OCI-LY1 (cell line): ENCODE data around the gene ZNF69.
A peak's percentile ranks its signal among the peaks of the same experiment; 100 is the strongest.
"Not testable (repeated sequence)": the region's sequence is repeated elsewhere in the genome, so short reads cannot be mapped to it uniquely, and the experiment has no call there.

Source experiments
- H2AFZ ChIP-seq: fragments of 200-600 bp; sonication (generic), shearing (Covaris generic); 2 replicates; pipeline ENCODE4 v1.6.0; 2014; ENCODE audit warnings: antibody characterized with exemption, mild to moderate bottlenecking, low read length
- H3F3A ChIP-seq: fragments of 200-600 bp; sonication (generic), shearing (Covaris generic); 2 replicates; pipeline ENCODE4 v1.6.0; 2014; ENCODE audit warnings: mild to moderate bottlenecking, antibody characterized with exemption, low read length, moderate library complexity; ENCODE audit not compliant: insufficient read depth
- H3K27ac ChIP-seq: fragments of 200-600 bp; sonication (generic); 2 replicates; pipeline ENCODE4 v1.5.1; 2014; ENCODE audit warnings: low read length, mixed run types, mild to moderate bottlenecking, low read depth; ENCODE audit not compliant: poor library complexity, severe bottlenecking
- H3K27me3 ChIP-seq: fragments of 200-600 bp; sonication (generic); 2 replicates; pipeline ENCODE4 v1.6.0; 2014; ENCODE audit warnings: antibody characterized with exemption, mild to moderate bottlenecking, low read length, moderate library complexity; ENCODE audit not compliant: insufficient read depth
- H3K36me3 ChIP-seq: fragments of 200-600 bp; sonication (generic); 2 replicates; pipeline ENCODE4 v1.6.1; 2014; ENCODE audit warnings: mild to moderate bottlenecking, antibody characterized with exemption, low read length, moderate library complexity, mixed read lengths; ENCODE audit not compliant: insufficient read depth
- H3K4me1 ChIP-seq: fragments of 200-600 bp; sonication (generic); 2 replicates; pipeline ENCODE4 v1.5.1; 2014; ENCODE audit warnings: mild to moderate bottlenecking, low read length, moderate library complexity; ENCODE audit not compliant: insufficient read depth, severe bottlenecking
- H3K4me2 ChIP-seq: fragments of 200-600 bp; sonication (generic), shearing (Covaris generic); 2 replicates; pipeline ENCODE4 v1.6.1; 2014; ENCODE audit warnings: low read length
- H3K4me3 ChIP-seq: fragments of 200-600 bp; sonication (generic); 2 replicates; pipeline ENCODE4 v1.5.1; 2014; ENCODE audit warnings: low read length, low read depth, mild to moderate bottlenecking, mixed read lengths; ENCODE audit not compliant: poor library complexity, severe bottlenecking
- H3K79me2 ChIP-seq: fragments of 200-600 bp; shearing (Covaris generic); 2 replicates; pipeline ENCODE4 v1.6.1; 2016; ENCODE audit warnings: mixed run types, low read length, mixed read lengths; ENCODE audit not compliant: insufficient read depth
- H3K9ac ChIP-seq: fragments of 200-600 bp; sonication (generic), shearing (Covaris generic); 2 replicates; pipeline ENCODE4 v1.6.1; 2014; ENCODE audit warnings: mild to moderate bottlenecking, low read length, mixed read lengths
- H3K9me2 ChIP-seq: fragments of 200-600 bp; sonication (generic), shearing (Covaris generic); 2 replicates; pipeline ENCODE4 v1.6.1; 2014; ENCODE audit warnings: low read depth, mild to moderate bottlenecking, low read length, mixed read lengths
- H3K9me3 ChIP-seq: fragments of 200-600 bp; shearing (Covaris generic); 2 replicates; pipeline ENCODE4 v1.6.1; 2014; ENCODE audit warnings: low read length, mixed read lengths
- H4K20me1 ChIP-seq: fragments of 200-600 bp; sonication (generic), shearing (Covaris generic); 2 replicates; pipeline ENCODE4 v1.6.0; 2016; ENCODE audit warnings: mild to moderate bottlenecking, low read length; ENCODE audit not compliant: insufficient read depth
- EZH2 ChIP-seq: fragments of 200-600 bp; sonication (generic), shearing (Covaris generic); IDR thresholded peaks from 2 replicates; pipeline ENCODE4 v1.8.0; 2017; ENCODE audit warnings: borderline replicate concordance, mixed run types, mild to moderate bottlenecking, antibody characterized with exemption, low read length, moderate library complexity, mixed read lengths
- TF ChIP-seq, protein P1 (sequence below): fragments of 200-600 bp; sonication (generic), shearing (Covaris generic); IDR thresholded peaks from 2 replicates; pipeline ENCODE4 v1.5.1; 2017; ENCODE audit warnings: mild to moderate bottlenecking, antibody characterized with exemption, low read length, moderate library complexity, mixed read lengths

ZNF69 gene

DNA sequence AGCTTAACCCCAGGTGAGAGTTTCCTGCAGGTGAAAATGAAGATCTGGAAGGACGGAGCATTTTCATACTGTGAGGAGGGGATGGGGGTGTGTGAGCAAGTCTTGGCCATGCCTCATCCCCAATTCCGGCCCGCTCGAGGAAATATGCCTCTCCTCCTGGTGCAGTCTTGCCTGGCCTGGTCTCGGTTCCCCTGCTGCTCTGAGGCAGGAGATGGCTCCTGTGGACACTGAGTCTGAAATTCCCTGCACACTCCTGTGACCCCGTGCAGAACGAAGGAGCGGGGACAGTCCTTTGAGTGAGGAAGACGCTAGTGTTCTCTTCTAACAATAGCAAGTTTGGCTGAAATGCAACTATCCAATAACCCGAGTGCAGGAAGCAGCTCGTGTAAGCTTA is 39.4 kb upstream of the ZNF69 start:
- peaks cover 4% of the 10 kb centered on the region; the same call in 1 of the 2 replicates for H3K79me2 ChIP-seq
- peak overlapping the region; percentile 36; the same call in 1 of the 2 replicates for H3K9ac ChIP-seq
- H3K9me2 ChIP-seq = no peaks in the 10 kb centered on the region
- peak overlapping the region; percentile 75 for H3K27ac ChIP-seq
- H3K27me3 ChIP-seq = no peaks in the 10 kb centered on the region; the same call in 1 of the 2 replicates
- H3F3A ChIP-seq = no peaks in the 10 kb centered on the region
- H4K20me1 ChIP-seq = no peaks in the 10 kb centered on the region
- peak overlapping the region; percentile 68; the same call in 1 of the 2 replicates for H2AFZ ChIP-seq
- TF ChIP-seq, protein P1, sequence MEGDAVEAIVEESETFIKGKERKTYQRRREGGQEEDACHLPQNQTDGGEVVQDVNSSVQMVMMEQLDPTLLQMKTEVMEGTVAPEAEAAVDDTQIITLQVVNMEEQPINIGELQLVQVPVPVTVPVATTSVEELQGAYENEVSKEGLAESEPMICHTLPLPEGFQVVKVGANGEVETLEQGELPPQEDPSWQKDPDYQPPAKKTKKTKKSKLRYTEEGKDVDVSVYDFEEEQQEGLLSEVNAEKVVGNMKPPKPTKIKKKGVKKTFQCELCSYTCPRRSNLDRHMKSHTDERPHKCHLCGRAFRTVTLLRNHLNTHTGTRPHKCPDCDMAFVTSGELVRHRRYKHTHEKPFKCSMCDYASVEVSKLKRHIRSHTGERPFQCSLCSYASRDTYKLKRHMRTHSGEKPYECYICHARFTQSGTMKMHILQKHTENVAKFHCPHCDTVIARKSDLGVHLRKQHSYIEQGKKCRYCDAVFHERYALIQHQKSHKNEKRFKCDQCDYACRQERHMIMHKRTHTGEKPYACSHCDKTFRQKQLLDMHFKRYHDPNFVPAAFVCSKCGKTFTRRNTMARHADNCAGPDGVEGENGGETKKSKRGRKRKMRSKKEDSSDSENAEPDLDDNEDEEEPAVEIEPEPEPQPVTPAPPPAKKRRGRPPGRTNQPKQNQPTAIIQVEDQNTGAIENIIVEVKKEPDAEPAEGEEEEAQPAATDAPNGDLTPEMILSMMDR = no peak
- no peak for TF ChIP-seq EZH2
- H3K9me3 ChIP-seq = no peaks in the 10 kb centered on the region; the same call in 1 of the 2 replicates
- H3K4me1 ChIP-seq = peaks cover 16% of the 10 kb centered on the region
- H3K4me2 ChIP-seq = peak overlapping the region; percentile 73
- peaks cover 31% of the 10 kb centered on the region for H3K36me3 ChIP-seq
- H3K4me3 ChIP-seq = peak overlapping the region; percentile 77

DNA sequence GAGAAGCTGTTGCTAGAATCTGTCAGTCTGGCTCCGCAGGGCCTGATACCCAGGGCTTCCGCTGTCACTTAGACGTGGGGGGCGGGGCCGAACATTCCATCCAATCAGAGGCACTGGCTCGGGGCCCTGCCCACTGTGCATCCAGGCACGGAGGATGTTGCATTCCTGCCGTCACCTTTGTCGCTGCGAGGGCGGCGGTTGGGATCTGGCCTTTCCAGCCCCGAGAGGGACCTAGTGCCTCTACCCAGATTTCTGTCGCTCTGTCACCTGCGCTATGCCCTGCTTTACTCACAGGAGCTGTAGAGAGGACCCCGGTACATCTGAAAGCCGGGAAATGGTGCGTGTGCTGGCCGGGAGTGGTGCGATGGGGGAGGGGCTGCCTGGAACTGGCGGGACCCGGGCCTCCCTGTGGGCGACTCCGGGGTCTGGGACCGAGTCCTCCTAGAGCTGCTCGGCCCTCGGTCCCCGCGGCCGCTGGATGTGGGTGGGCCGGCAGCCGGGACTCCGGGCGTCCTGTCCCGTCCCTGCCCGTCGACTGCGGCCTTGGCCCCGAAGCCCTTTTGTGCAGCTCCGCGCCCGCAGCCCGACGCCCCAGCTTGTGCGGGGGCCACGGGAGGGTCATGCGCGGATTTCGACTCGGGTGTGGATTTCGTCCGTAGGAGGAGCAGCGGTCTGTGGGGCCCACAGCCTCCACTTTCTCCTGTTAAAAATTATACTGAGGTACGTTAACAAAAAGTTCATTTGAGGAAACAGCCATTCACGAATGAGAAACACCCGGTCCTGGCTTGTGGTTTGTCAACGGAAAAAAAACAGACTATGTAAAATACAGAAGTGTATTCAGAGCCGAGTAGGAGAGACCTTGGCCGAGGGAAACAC is 38.8 kb upstream of the ZNF69 start, which contains the start of gene ZNF439:
Gene ZNF439 (plus strand): TSS at position 133 of the 876 bp plus-strand sequence. CDS start 142 bp downstream, at position 275.
- Histone ChIP-seq H3K79me2 (peaks cover 4% of the 10 kb centered on the region; the same call in 1 of the 2 replicates), H3F3A (no peaks in the 10 kb centered on the region), H2AFZ (peak within 1 kb of the TSS; percentile 68; the same call in 1 of the 2 replicates), H3K27ac (peak within 1 kb of the TSS; percentile 75), H3K9me3 (peaks cover 3% of the 10 kb centered on the region; the same call in 1 of the 2 replicates), H3K4me2 (peak within 1 kb of the TSS; percentile 73), H3K4me1 (peaks cover 16% of the 10 kb centered on the region), H3K36me3 (peaks cover 37% of the 10 kb centered on the region), H4K20me1 (no peaks in the 10 kb centered on the region), H3K9me2 (no peaks in the 10 kb centered on the region), H3K27me3 (no peaks in the 10 kb centered on the region; the same call in 1 of the 2 replicates), H3K9ac (peak within 1 kb of the TSS; percentile 74), H3K4me3 (peak within 1 kb of the TSS; percentile 77)
- TF ChIP-seq, protein P1 = no peak
- no peak for TF ChIP-seq EZH2

- H3K27ac ChIP-seq = peak overlapping the region; percentile 75
- H2AFZ ChIP-seq, H3K27me3 ChIP-seq, H3F3A ChIP-seq, H3K9me2 ChIP-seq, H3K79me2 ChIP-seq, H3K9me3 ChIP-seq, H3K9ac ChIP-seq, H4K20me1 ChIP-seq: not testable (repeated sequence)
- H3K36me3 ChIP-seq = peaks cover 50% of the 10 kb centered on the region
- peak overlapping the region; percentile 77 for H3K4me3 ChIP-seq
- H3K4me2 ChIP-seq = peak overlapping the region; percentile 73
- H3K4me1 ChIP-seq = peaks cover 16% of the 10 kb centered on the region
Observed at GRCh38 chr19:11850289-11850688, 37.3 kb upstream of the ZNF69 start.
